ENCODE measurements around the gene KATNB1. TPM values are rescaled to one million over a fixed set of nuclear protein-coding genes. Genes with fewer than 3 reads are reported as not detected.

Gene KATNB1, protein sequence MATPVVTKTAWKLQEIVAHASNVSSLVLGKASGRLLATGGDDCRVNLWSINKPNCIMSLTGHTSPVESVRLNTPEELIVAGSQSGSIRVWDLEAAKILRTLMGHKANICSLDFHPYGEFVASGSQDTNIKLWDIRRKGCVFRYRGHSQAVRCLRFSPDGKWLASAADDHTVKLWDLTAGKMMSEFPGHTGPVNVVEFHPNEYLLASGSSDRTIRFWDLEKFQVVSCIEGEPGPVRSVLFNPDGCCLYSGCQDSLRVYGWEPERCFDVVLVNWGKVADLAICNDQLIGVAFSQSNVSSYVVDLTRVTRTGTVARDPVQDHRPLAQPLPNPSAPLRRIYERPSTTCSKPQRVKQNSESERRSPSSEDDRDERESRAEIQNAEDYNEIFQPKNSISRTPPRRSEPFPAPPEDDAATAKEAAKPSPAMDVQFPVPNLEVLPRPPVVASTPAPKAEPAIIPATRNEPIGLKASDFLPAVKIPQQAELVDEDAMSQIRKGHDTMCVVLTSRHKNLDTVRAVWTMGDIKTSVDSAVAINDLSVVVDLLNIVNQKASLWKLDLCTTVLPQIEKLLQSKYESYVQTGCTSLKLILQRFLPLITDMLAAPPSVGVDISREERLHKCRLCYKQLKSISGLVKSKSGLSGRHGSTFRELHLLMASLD
- total RNA-seq (10 to 100 TPM; 15.7 to 23.1 (median 18.2) TPM), polyA plus RNA-seq (10 to 100 TPM; 10.6 to 14.5 (median 11.2) TPM)
- long read RNA-seq, donor 1, partial matches to known transcripts: 0 of 1 reads
- long read RNA-seq, donor 1, other reads (novel, unspliced or antisense): 0 of 1 reads
- long read RNA-seq, donor 2, partial matches to known transcripts: 0 of 2 reads
- long read RNA-seq, donor 2, other reads (novel, unspliced or antisense): 0 of 2 reads

DNA sequence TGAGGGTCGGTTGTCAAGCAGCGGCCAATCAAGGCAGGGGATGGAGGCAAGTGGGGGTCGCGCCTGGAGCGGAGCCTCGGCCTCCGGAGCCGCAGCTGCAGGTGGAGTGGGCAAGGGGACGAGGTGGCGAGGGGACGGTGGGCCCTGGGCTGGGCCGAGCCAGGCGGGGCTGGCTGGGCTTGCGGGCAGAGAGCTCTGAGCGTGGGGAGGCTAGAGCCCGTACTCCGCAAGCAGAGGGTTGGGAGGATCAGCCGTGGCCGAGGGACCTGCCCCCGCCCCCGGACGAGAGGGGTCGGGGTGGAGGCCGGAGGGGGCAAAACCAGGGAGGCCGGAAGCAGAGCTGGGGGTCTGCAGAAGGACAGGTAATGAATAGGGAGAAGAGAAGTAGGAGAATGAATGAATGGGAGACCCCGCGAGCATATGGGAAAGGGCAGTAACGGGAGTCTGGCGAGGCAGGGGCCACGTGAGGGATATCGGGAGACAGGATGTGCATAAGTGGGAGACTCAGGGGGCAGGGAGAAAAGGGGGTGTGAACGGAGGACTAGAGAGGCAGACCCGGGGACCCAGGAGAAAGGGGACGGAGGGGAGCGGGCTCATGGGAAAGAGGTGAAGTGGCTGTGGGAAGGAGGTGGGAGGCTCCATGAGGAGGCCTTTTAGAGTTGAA lies at the start of gene KATNB1:
KATNB1 (plus strand) TSS at position 16 of the 664 bp plus-strand sequence. CDS start 1,474 bp downstream, outside the sequence.
- no peak for TF ChIP-seq POLR2A (IDR thresholded peaks at IDR 0.05)
- TF ChIP-seq, protein P1, sequence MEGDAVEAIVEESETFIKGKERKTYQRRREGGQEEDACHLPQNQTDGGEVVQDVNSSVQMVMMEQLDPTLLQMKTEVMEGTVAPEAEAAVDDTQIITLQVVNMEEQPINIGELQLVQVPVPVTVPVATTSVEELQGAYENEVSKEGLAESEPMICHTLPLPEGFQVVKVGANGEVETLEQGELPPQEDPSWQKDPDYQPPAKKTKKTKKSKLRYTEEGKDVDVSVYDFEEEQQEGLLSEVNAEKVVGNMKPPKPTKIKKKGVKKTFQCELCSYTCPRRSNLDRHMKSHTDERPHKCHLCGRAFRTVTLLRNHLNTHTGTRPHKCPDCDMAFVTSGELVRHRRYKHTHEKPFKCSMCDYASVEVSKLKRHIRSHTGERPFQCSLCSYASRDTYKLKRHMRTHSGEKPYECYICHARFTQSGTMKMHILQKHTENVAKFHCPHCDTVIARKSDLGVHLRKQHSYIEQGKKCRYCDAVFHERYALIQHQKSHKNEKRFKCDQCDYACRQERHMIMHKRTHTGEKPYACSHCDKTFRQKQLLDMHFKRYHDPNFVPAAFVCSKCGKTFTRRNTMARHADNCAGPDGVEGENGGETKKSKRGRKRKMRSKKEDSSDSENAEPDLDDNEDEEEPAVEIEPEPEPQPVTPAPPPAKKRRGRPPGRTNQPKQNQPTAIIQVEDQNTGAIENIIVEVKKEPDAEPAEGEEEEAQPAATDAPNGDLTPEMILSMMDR (IDR thresholded peaks at IDR 0.05 in 8 of 11, conservative IDR thresholded peaks at IDR 0.05 in 3 of 11): no peak
- peak in 2 of 3 donors; percentile 70 to 78 for TF ChIP-seq POLR2AphosphoS5 (IDR thresholded peaks at IDR 0.05)
- no peak for DNase-seq
- intact Hi-C loops (cut with DNase I; ENCODE audit: low total_unique reads): no loop called here

DNA sequence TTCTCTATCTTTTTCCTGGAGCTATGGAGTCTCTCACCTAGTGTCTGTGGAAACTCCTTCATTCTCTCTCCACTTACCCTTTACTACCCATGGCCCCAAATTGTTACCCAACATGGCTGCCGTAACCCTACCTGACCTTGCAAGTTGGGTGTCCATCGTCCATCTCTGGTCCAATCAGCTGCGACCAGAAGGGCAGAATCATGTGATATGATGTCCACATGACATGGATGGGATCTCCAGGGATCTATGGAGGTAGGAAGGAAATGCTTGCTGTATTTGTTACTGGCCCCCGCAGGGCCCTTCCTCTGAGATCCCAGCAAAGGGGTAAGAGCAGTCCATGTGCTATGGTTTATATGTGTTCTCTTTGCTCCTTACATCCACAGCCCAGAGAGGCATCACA lies 49.0 kb upstream of the KATNB1 start:
- intact Hi-C loops (cut with DNase I; ENCODE audit: low total_unique reads): no loop called here
- Histone ChIP-seq H3K27ac (peak overlapping the region in 4 of 8 donors; percentile 30 to 89 (median 86)), H3K9me3 (no peaks in the 10 kb centered on the region), H3K27me3 (replicated peaks in 1 of 7) (no peaks in the 10 kb centered on the region), H3K36me3 (peaks cover 0 to 50% (median 0%) of the 10 kb centered on the region in 6 donors), H3K4me1 (peaks cover 0 to 61% (median 24%) of the 10 kb centered on the region in 6 donors), H3K4me3 (no peak overlapping the region)
- TF ChIP-seq, protein P1 (IDR thresholded peaks at IDR 0.05 in 8 of 11, conservative IDR thresholded peaks at IDR 0.05 in 3 of 11): no peak
- no peak for TF ChIP-seq POLR2AphosphoS5 (IDR thresholded peaks at IDR 0.05)
- TF ChIP-seq POLR2A (IDR thresholded peaks at IDR 0.05): no peak
- WGBS, 5 donors: 69 to 96% (median 87%) methylated on average over 4 of the region's 4 CpGs
- DNase-seq: no peak

More for the DNA sequence above, at the start of gene KATNB1:
- Histone ChIP-seq H3K9me3 (peaks cover 0 to 9% (median 4%) of the 10 kb centered on the region in 8 donors), H3K4me3 (peak within 1 kb of the TSS; percentile 82 to 99 (median 97)), H3K27me3 (replicated peaks in 1 of 7) (no peaks in the 10 kb centered on the region), H3K4me1 (peaks cover 11 to 38% (median 26%) of the 10 kb centered on the region in 6 donors), H3K36me3 (peaks cover 0 to 31% (median 0%) of the 10 kb centered on the region in 6 donors), H3K27ac (peak within 1 kb of the TSS; percentile 81 to 93 (median 88))
- WGBS, 5 donors: 0 to 1% (median 1%) methylated on average over 29 to 35 of the region's 35 CpGs

DNA sequence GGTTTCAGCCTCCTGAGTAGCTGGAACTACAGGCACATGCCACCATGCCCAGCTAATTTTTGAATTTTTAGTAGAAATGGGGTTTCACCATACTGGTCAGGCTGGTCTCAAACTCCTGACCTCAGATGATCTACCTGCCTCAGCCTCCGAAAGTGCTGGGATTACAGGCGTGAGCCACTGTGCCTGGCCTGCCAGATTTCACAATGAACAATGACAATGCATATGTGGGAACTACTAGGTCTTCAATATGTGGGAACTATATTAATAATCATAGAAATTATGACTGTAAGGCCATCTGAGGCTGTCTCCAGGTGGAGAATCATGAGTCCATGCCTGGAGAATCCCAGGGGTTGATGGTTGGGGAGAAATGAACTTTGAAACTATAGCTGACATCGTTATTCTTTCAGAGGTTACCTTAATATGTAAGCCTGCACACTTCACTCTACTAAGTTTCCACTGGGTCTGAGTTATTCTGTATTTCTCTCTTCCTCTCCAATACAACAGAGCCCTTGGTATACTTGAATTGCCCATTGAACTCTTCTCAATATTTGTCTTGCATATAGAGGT lies 48.1 kb upstream of the KATNB1 start:
- Histone ChIP-seq H3K27ac (peak overlapping the region in 5 of 8 donors; percentile 5 to 89 (median 85)), H3K9me3 (no peaks in the 10 kb centered on the region), H3K4me3 (no peak overlapping the region), H3K4me1 (peaks cover 0 to 63% (median 25%) of the 10 kb centered on the region in 6 donors), H3K27me3 (replicated peaks in 1 of 7) (no peaks in the 10 kb centered on the region), H3K36me3 (peaks cover 0 to 41% (median 0%) of the 10 kb centered on the region in 6 donors)
- TF ChIP-seq, protein P1 (IDR thresholded peaks at IDR 0.05 in 8 of 11, conservative IDR thresholded peaks at IDR 0.05 in 3 of 11): no peak
- TF ChIP-seq POLR2AphosphoS5 (IDR thresholded peaks at IDR 0.05) (no peak), POLR2A (IDR thresholded peaks at IDR 0.05) (no peak)
- intact Hi-C loops (cut with DNase I; ENCODE audit: low total_unique reads): no loop called here
- 52 to 78% (median 69%) methylated on average over 3 of the region's 3 CpGs for WGBS, 5 donors
- DNase-seq: no peak

Measured in spleen (tissue), 13 donors.